IMR-90 (cell line): ENCODE results near the gene TNPO2. TPM values are rescaled to one million over a fixed set of nuclear protein-coding genes. Genes with fewer than 3 reads are reported as not detected.
"Not testable (repeated sequence)": the region's sequence is repeated elsewhere in the genome, so short reads cannot be mapped to it uniquely, and the experiment has no call there.

ENCODE experiments used
- ATAC-seq: fragments of 200-7000 bp; cut with Tn5 transposase; 2 replicates; pipeline ENCODE4 v1.9.1; 2020; ENCODE audit warnings: low read depth, mild to moderate bottlenecking, moderate library complexity
- BruUV-seq: library from RNA; stranded (reverse); fragments of 400-500 nt; replicated peaks from 2 replicates; lab custom pipeline; 2021; lab: Mats Ljungman, UMichigan
- CTCF ChIA-PET: fragments of 300-600 bp; formaldehyde crosslinking; extraction: SDS; loops from one replicate; lab custom pipeline; 2021; ENCODE audit warnings: antibody characterized with exemption; lab: Yijun Ruan, JAX
- POLR2A ChIA-PET: fragments of 300-600 bp; sonication (Branson Sonifier 250); formaldehyde crosslinking; loops from one replicate; lab custom pipeline; 2022; ENCODE audit warnings: antibody characterized with exemption; ENCODE audit not compliant: unreplicated experiment; lab: Charles Lee
- DNase-seq: peaks from one replicate; pipeline ENCODE4 v3.0.0; 2013
- H2AFZ ChIP-seq: replicated peaks from 2 replicates; pipeline ENCODE3; 2013; ENCODE audit warnings: low read length, mild to moderate bottlenecking; ENCODE audit not compliant: poor library complexity
- H2AK5ac ChIP-seq: 2 replicates; pipeline ENCODE4 v1.6.1; 2013; ENCODE audit warnings: low read depth, low read length, inconsistent platforms
- H2AK9ac ChIP-seq: replicated peaks from 2 replicates; pipeline ENCODE3; 2013; ENCODE audit warnings: mild to moderate bottlenecking, low read depth, low read length, moderate library complexity; ENCODE audit not compliant: poor library complexity
- H2BK120ac ChIP-seq: 2 replicates; pipeline ENCODE4 v1.6.1; 2013; ENCODE audit warnings: low read depth, low read length, inconsistent platforms
- H2BK15ac ChIP-seq: 3 replicates; pipeline ENCODE4 v1.6.1; 2013; ENCODE audit warnings: low read depth, low read length, inconsistent platforms
- H2BK20ac ChIP-seq: 2 replicates; pipeline ENCODE4 v1.6.1; 2013; ENCODE audit warnings: low read depth, mild to moderate bottlenecking, inconsistent platforms, low read length, moderate library complexity
- H2BK5ac ChIP-seq: 2 replicates; pipeline ENCODE4 v1.6.1; 2013; ENCODE audit warnings: mild to moderate bottlenecking, low read depth, low read length, inconsistent platforms; ENCODE audit not compliant: poor library complexity, severe bottlenecking
- H3K14ac ChIP-seq: replicated peaks from 2 replicates; pipeline ENCODE4 v1.6.1; 2013; ENCODE audit warnings: low read depth, low read length, inconsistent platforms
- H3K18ac ChIP-seq: 2 replicates; pipeline ENCODE4 v1.6.1; 2013; ENCODE audit warnings: low read depth, low read length, control low read depth
- H3K23ac ChIP-seq: 2 replicates; pipeline ENCODE4 v1.6.1; 2013; ENCODE audit warnings: low read depth, low read length, inconsistent platforms
- H3K27ac ChIP-seq: 2 replicates; pipeline ENCODE4 v1.5.1; 2013; ENCODE audit warnings: mild to moderate bottlenecking, control low read depth, low read length; ENCODE audit not compliant: insufficient read depth
- H3K27me3 ChIP-seq: 2 replicates; pipeline ENCODE4 v1.6.1; 2013; ENCODE audit warnings: low read length; ENCODE audit not compliant: control insufficient read depth, insufficient read depth
- H3K36me3 ChIP-seq: 2 replicates; pipeline ENCODE4 v1.6.1; 2013; ENCODE audit warnings: low read length, mixed read lengths; ENCODE audit not compliant: control insufficient read depth, insufficient read depth
- H3K4ac ChIP-seq: 2 replicates; pipeline ENCODE4 v1.6.1; 2013; ENCODE audit warnings: low read depth, low read length, inconsistent platforms
- H3K4me1 ChIP-seq: 2 replicates; pipeline ENCODE4 v1.6.1; 2013; ENCODE audit warnings: low read length, mixed read lengths; ENCODE audit not compliant: control insufficient read depth, insufficient read depth
- H3K4me2 ChIP-seq: 2 replicates; pipeline ENCODE4 v1.6.1; 2013; ENCODE audit warnings: low read depth, mild to moderate bottlenecking, control low read depth, low read length, moderate library complexity
- H3K4me3 ChIP-seq: 2 replicates; pipeline ENCODE4 v1.5.1; 2013; ENCODE audit warnings: low read depth, mild to moderate bottlenecking, control low read depth, low read length, moderate library complexity; ENCODE audit not compliant: insufficient read depth
- H3K56ac ChIP-seq: 2 replicates; pipeline ENCODE4 v1.6.1; 2013; ENCODE audit warnings: low read length, inconsistent platforms; ENCODE audit not compliant: insufficient read depth; ENCODE audit errors: extremely low read depth
- H3K79me1 ChIP-seq, 2 experiments: 2 replicates each; pipeline ENCODE4 v1.6.1; 2013; ENCODE audit warnings: low read length in 2 of 2, inconsistent platforms in 1 of 2, low read depth in 1 of 2
- H3K9ac ChIP-seq: 2 replicates; pipeline ENCODE4 v1.6.1; 2013; ENCODE audit warnings: low read depth, low read length, control low read depth
- H3K9me1 ChIP-seq: 2 replicates; pipeline ENCODE4 v1.6.1; 2013; ENCODE audit warnings: low read length, inconsistent platforms; ENCODE audit not compliant: insufficient read depth
- H3K9me3 ChIP-seq: 2 replicates; pipeline ENCODE4 v1.6.1; 2013; ENCODE audit warnings: low read length; ENCODE audit not compliant: control insufficient read depth, insufficient read depth
- H4K20me1 ChIP-seq: 2 replicates; pipeline ENCODE4 v1.6.1; 2013; ENCODE audit warnings: low read length, inconsistent platforms; ENCODE audit not compliant: insufficient read depth
- H4K5ac ChIP-seq: 2 replicates; pipeline ENCODE4 v1.6.1; 2013; ENCODE audit warnings: mild to moderate bottlenecking, low read depth, low read length, control low read depth
- H4K8ac ChIP-seq, 2 experiments: 2 replicates each; pipeline ENCODE4 v1.6.1; 2013; ENCODE audit warnings: low read depth in 2 of 2, low read length in 2 of 2, control low read depth in 1 of 2, inconsistent platforms in 1 of 2
- H4K91ac ChIP-seq: 2 replicates; pipeline ENCODE4 v1.6.1; 2013; ENCODE audit warnings: low read depth, low read length, inconsistent platforms; ENCODE audit not compliant: insufficient read depth
- WGBS, 2 experiments: methylation state at CpG; one replicate each; pipeline versions ENCODE4 v1.1.5 to v1.1.7; 2013; ENCODE audit warnings: missing lambda C conversion rate in 2 of 2; ENCODE audit not compliant: insufficient read length in 1 of 2; ENCODE audit errors: extremely low coverage in 2 of 2; 5-methylcytosine and 5-hydroxymethylcytosine counted together
- dilution Hi-C: fragments of 300-500 bp; cut with HindIII; formaldehyde crosslinking; loops from one replicate; pipeline ENCODE4 v1.14.3; 2018; ENCODE audit warnings: low sequenced_read_pairs; ENCODE audit not compliant: unreplicated experiment
- in situ Hi-C: fragments of 300-500 bp; cut with MboI; formaldehyde crosslinking; loops from 3 replicates; pipeline ENCODE4 v1.14.3; 2019; ENCODE audit warnings: low sequenced_read_pairs, inconsistent platforms, mixed read lengths
- intact Hi-C: fragments of 100-400 bp; cut with micrococcal nuclease; formaldehyde crosslinking; loops from 2 replicates; pipeline ENCODE4 v1.10.0; 2022
- polyA plus RNA-seq, 3 experiments: library from polyadenylated mRNA; depleted of rRNA; stranded (reverse); fragments of >200 nt; gene quantifications; 2 replicates each; pipeline ENCODE4 v1.2.3, GENCODE V29; 2012; ENCODE audit warnings: low replicate concordance in 1 of 3
- total RNA-seq: library from RNA; depleted of rRNA; stranded (reverse); fragments of >200 nt; gene quantifications from 2 replicates; pipeline ENCODE4 v1.2.3, GENCODE V29; 2012

TNPO2 gene
- total and polyA plus RNA-seq, 2 of the 4 experiments (the other 2 are of a cell fraction), result 36.0 to 77.2 TPM

GRCh38 chr19:12678039-12678438 lies 45.7 kb downstream of the TNPO2 start:
- H3K36me3 ChIP-seq, result peaks cover 49% of the 10 kb centered on the region
- in situ Hi-C loops, result not testable (repeated sequence)

More at GRCh38 chr19:12678039-12678438, 45.7 kb downstream of the TNPO2 start:
- H3K9me3 ChIP-seq, H3K14ac ChIP-seq, dilution Hi-C loops, H4K5ac ChIP-seq, ATAC-seq, H3K9me1 ChIP-seq, H4K8ac ChIP-seq, H2AK9ac ChIP-seq, BruUV-seq, H2BK120ac ChIP-seq, H3K9ac ChIP-seq, H3K23ac ChIP-seq, H3K18ac ChIP-seq, H3K4me2 ChIP-seq, H3K27ac ChIP-seq, H3K4me3 ChIP-seq, H2AFZ ChIP-seq, intact Hi-C loops, H3K56ac ChIP-seq, DNase-seq, H3K4ac ChIP-seq, H3K4me1 ChIP-seq, H2BK15ac ChIP-seq, H2BK5ac ChIP-seq, H2BK20ac ChIP-seq, H3K27me3 ChIP-seq, H4K91ac ChIP-seq, H2AK5ac ChIP-seq: not testable (repeated sequence)
- ChIA-PET CTCF (interaction anchor here (1.1 kb wide), 1 partner anchor 9 kb away, joined by 3 read pairs; no protein-coding TSS in a partner anchor), POLR2A (interaction anchor here (0.6 kb wide), 1 partner anchor 44 kb away, joined by 4 read pairs; no protein-coding TSS in a partner anchor)
- Histone ChIP-seq H4K20me1 (peaks cover 15% of the 10 kb centered on the region), H3K79me1 (peaks cover 13 to 43% of the 10 kb centered on the region in 2 experiments)
- WGBS, 2 experiments, result 90% methylated on average over 4 of the region's 5 CpGs; no CpG with 5 or more reads in 1 of the 2 experiments
